Activated CD4-positive, CD25-positive, alpha-beta regulatory T cell treated with anti-CD3 and anti-CD28 coated beads, Interleukin-2, amount 50 U/mL, for 16 hours (primary cell): ENCODE results near the gene GATA2.

Source experiments
- DNase-seq: peaks from one replicate; pipeline ENCODE4 v3.0.0-alpha.2; 2020; ENCODE audit warnings: low read depth, low spot score

Gene GATA2

GRCh38 chr3:128456776-128457715 lies 36.0 kb downstream of the GATA2 start:
- DNase-seq: no peak

GRCh38 chr3:128455786-128456748 lies 36.9 kb downstream of the GATA2 start:
- no peak for DNase-seq

GRCh38 chr3:128455116-128455515 lies 37.9 kb downstream of the GATA2 start:
- DNase-seq: no peak

- no peak for DNase-seq
Observed at GRCh38 chr3:128454310-128454618, 38.7 kb downstream of the GATA2 start.

GRCh38 chr3:128453501-128454309 lies 39.3 kb downstream of the GATA2 start:
- no peak for DNase-seq

GRCh38 chr3:128452678-128453275 lies 40.2 kb downstream of the GATA2 start:
- DNase-seq: no peak

GRCh38 chr3:128452120-128452519 lies 40.9 kb downstream of the GATA2 start:
- DNase-seq: no peak

- no peak for DNase-seq
Observed at GRCh38 chr3:128449111-128449638, 43.8 kb downstream of the GATA2 start.

GRCh38 chr3:128448491-128448890 lies 44.5 kb downstream of the GATA2 start:
- no peak for DNase-seq

- DNase-seq: no peak
Observed at GRCh38 chr3:128447561-128448013, 45.4 kb downstream of the GATA2 start.

GRCh38 chr3:128446821-128447220 lies 46.2 kb downstream of the GATA2 start:
- DNase-seq: no peak

GRCh38 chr3:128445357-128445756 lies 47.6 kb downstream of the GATA2 start:
- no peak for DNase-seq

GRCh38 chr3:128443771-128444170 lies 49.2 kb downstream of the GATA2 start:
- DNase-seq: no peak

GRCh38 chr3:128442949-128443348 lies 50.1 kb downstream of the GATA2 start:
- DNase-seq: no peak

GRCh38 chr3:128442070-128442469 lies 50.9 kb downstream of the GATA2 start:
- DNase-seq: no peak

GRCh38 chr3:128439226-128439625 lies 53.8 kb downstream of the GATA2 start:
- DNase-seq: no peak

- no peak for DNase-seq
Observed at GRCh38 chr3:128438488-128439072, 54.4 kb downstream of the GATA2 start.

- no peak for DNase-seq
Observed at GRCh38 chr3:128436214-128436613, 56.8 kb downstream of the GATA2 start.

- DNase-seq: no peak
Observed at GRCh38 chr3:128435561-128435960, 57.4 kb downstream of the GATA2 start.

- no peak for DNase-seq
Observed at GRCh38 chr3:128435058-128435457, 57.9 kb downstream of the GATA2 start.
